Measurements from ENCODE around the gene PDXK. TPM values are rescaled to one million over a fixed set of nuclear protein-coding genes. Genes with fewer than 3 reads are reported as not detected.

Gene PDXK
- total and polyA plus RNA-seq, 9 of the 15 experiments (the other 6 are each of a cell fraction or from before 2014, with no cell fraction given): 5.6 to 162 (median 76.5) TPM

DNA sequence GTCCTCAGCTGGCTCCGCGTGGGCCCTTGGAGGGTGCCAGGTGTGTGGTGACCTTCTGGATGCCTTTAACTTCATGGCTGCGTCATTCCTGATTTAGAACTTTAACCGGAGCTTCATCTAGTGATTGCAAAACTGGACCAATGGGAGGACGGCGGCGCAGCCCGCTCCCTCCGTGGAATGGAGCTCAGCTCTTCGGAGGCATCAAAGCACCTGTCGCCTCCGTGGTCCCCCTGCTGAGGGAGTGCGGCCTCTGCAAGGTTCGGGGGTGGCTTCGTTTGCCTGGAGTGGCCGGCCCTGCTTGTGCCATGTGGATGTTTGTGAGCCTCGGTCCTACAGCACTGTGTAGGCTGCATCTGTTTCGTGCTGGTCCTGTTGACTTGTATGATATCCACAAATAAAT, 43.0 kb downstream of the PDXK start:
- Histone ChIP-seq H3K36me3 (ENCODE audit: control insufficient read depth, insufficient read depth, low read length) (peaks cover 61% of the 10 kb centered on the region), H3K9ac (ENCODE audit: insufficient read depth in 1 of 2, low read depth in 2 of 2, low read length in 2 of 2) (no peak overlapping the region), H3K4me2 (ENCODE audit: insufficient read depth, low read length) (no peak overlapping the region), H3K4me3 (no peak overlapping the region), H3K9me3 (replicated peaks; ENCODE audit: control insufficient read depth, insufficient read depth, low read depth, low read length) (no peaks in the 10 kb centered on the region), H4K20me1 (replicated peaks; ENCODE audit: control insufficient read depth, insufficient read depth, low read length) (no peaks in the 10 kb centered on the region), H2AFZ (ENCODE audit: low read depth, low read length) (no peak overlapping the region), H3K79me2 (ENCODE audit: control insufficient read depth, insufficient read depth, low read length) (no peaks in the 10 kb centered on the region), H3K9me1 (ENCODE audit: control insufficient read depth, insufficient read depth, low read length) (no peaks in the 10 kb centered on the region), H3K27ac (ENCODE audit: extremely low read depth, low read depth, low read length) (no peak overlapping the region), H3K27me3 (ENCODE audit: control insufficient read depth in 2 of 2, insufficient read depth in 2 of 2, low read length in 2 of 2) (no peaks in the 10 kb centered on the region), H3K4me1 (replicated peaks in 1 of 2; ENCODE audit: control insufficient read depth in 2 of 2, insufficient read depth in 2 of 2, low read length in 2 of 2) (peaks cover 2 to 32% of the 10 kb centered on the region in 2 experiments; a peak in 3 of 5 replicates)
- in situ Hi-C loops (cut with MboI): no loop called here
- ChIA-PET POLR2A (interaction anchor here (0.6 to 0.8 kb wide), 4 partner anchors 19 to 836 kb away, joined by 3 read pairs; no protein-coding TSS in a partner anchor), CTCF (ENCODE audit: low intra/inter-chr PET ratio) (no interaction called here)
- no peak for FAIRE-seq
- DNase-seq (ENCODE audit: extremely low read depth in 1 of 4, low spot score in 3 of 4): no peak
- intact Hi-C loops (cut with micrococcal nuclease): no loop called here
- TF ChIP-seq ZNF124 (CRISPR knock-in tag; IDR thresholded peaks at IDR 0.05): no peak
- TF ChIP-seq ZNF507 (tag; conservative IDR thresholded peaks at IDR 0.05): no peak
- TF ChIP-seq, protein P1, sequence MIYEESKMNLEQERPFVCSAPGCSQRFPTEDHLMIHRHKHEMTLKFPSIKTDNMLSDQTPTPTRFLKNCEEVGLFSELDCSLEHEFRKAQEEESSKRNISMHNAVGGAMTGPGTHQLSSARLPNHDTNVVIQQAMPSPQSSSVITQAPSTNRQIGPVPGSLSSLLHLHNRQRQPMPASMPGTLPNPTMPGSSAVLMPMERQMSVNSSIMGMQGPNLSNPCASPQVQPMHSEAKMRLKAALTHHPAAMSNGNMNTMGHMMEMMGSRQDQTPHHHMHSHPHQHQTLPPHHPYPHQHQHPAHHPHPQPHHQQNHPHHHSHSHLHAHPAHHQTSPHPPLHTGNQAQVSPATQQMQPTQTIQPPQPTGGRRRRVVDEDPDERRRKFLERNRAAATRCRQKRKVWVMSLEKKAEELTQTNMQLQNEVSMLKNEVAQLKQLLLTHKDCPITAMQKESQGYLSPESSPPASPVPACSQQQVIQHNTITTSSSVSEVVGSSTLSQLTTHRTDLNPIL (CRISPR knock-in tag; IDR thresholded peaks at IDR 0.05): no peak
- no peak for TF ChIP-seq ZNF445 (CRISPR knock-in tag; IDR thresholded peaks at IDR 0.05; ENCODE audit: low read depth)
- 0 out of 2 replicates have a peak, but pooled peaks have one; percentile 1 for TF ChIP-seq MYNN (IDR thresholded peaks at IDR 0.05)
- TF ChIP-seq MYNN (CRISPR knock-in tag; IDR thresholded peaks at IDR 0.05): no peak
- no peak for TF ChIP-seq NFE2 (IDR thresholded peaks at IDR 0.05; ENCODE audit: low read depth)
- TF ChIP-seq STAG1 (CRISPR knock-in tag; IDR thresholded peaks at IDR 0.05; ENCODE audit: borderline replicate concordance): no peak
- TF ChIP-seq TCF15 (CRISPR knock-in tag; IDR thresholded peaks at IDR 0.05): no peak
- TF ChIP-seq, protein P2, sequence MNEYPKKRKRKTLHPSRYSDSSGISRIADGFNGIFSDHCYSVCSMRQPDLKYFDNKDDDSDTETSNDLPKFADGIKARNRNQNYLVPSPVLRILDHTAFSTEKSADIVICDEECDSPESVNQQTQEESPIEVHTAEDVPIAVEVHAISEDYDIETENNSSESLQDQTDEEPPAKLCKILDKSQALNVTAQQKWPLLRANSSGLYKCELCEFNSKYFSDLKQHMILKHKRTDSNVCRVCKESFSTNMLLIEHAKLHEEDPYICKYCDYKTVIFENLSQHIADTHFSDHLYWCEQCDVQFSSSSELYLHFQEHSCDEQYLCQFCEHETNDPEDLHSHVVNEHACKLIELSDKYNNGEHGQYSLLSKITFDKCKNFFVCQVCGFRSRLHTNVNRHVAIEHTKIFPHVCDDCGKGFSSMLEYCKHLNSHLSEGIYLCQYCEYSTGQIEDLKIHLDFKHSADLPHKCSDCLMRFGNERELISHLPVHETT (CRISPR knock-in tag; conservative IDR thresholded peaks at IDR 0.05 in 1 of 2, IDR thresholded peaks at IDR 0.05 in 1 of 2): no peak
- no peak for TF ChIP-seq FOS (IDR thresholded peaks at IDR 0.05; ENCODE audit: extremely low read depth, insufficient read length)
- peak; percentile 24 for TF ChIP-seq RBM22 (IDR thresholded peaks at IDR 0.05; ENCODE audit: low read depth, low read length, poor library complexity, severe bottlenecking)
- ATAC-seq: no peak
- WGBS (ENCODE audit: insufficient coverage, low coverage, missing lambda C conversion rate): 92% methylated on average over 18 of the region's 18 CpGs
- BruUV-seq (replicated peaks): no TSS peak

All from K562 (cell line).